GM23338 (cell line): ENCODE data around the gene CTNNA2. TPM values are rescaled to one million over a fixed set of nuclear protein-coding genes. Genes with fewer than 3 reads are reported as not detected.

Source experiments
- ATAC-seq: fragments of 200-7000 bp; cut with Tn5 transposase; 3 replicates; pipeline ENCODE4 v1.9.1; 2020
- DNase-seq: peaks from one replicate; pipeline ENCODE4 v3.0.0-alpha.2; 2015; ENCODE audit warnings: low spot score
- H2AFZ ChIP-seq: fragments of 200-600 bp; sonication (generic); 2 replicates; pipeline ENCODE4 v1.8.0; 2016; ENCODE audit warnings: antibody characterized with exemption, mild to moderate bottlenecking, moderate library complexity
- H3F3A ChIP-seq: fragments of 200-600 bp; sonication (generic); replicated peaks from 2 replicates; pipeline ENCODE4 v1.8.0; 2017; ENCODE audit warnings: antibody characterized with exemption, mixed run types, low read depth
- H3K27ac ChIP-seq: fragments of 200-600 bp; sonication (generic); 2 replicates; pipeline ENCODE4 v1.6.1; 2016; ENCODE audit warnings: low read depth
- H3K27me3 ChIP-seq: fragments of 200-600 bp; sonication (generic); 2 replicates; pipeline ENCODE4 v1.8.0; 2016; ENCODE audit warnings: mild to moderate bottlenecking, mixed run types, moderate library complexity; ENCODE audit not compliant: insufficient read depth
- H3K36me3 ChIP-seq: fragments of 200-600 bp; sonication (generic); 2 replicates; pipeline ENCODE4 v1.8.0; 2016; ENCODE audit warnings: mild to moderate bottlenecking; ENCODE audit not compliant: insufficient read depth
- H3K4me1 ChIP-seq: fragments of 200-600 bp; sonication (generic); 2 replicates; pipeline ENCODE4 v1.8.0; 2016; ENCODE audit warnings: mild to moderate bottlenecking, moderate library complexity; ENCODE audit not compliant: insufficient read depth
- H3K4me2 ChIP-seq: fragments of 200-600 bp; sonication (generic); 2 replicates; pipeline ENCODE4 v1.7.1; 2017; ENCODE audit warnings: mixed run types
- H3K4me3 ChIP-seq: fragments of 200-600 bp; sonication (generic); 2 replicates; pipeline ENCODE4 v1.6.1; 2016; ENCODE audit warnings: mixed run types
- H3K79me2 ChIP-seq: fragments of 200-600 bp; sonication (generic); replicated peaks from 2 replicates; pipeline ENCODE4 v1.8.0; 2017; ENCODE audit warnings: mild to moderate bottlenecking; ENCODE audit not compliant: insufficient read depth
- H3K9me2 ChIP-seq: fragments of 200-600 bp; sonication (generic); 2 replicates; pipeline ENCODE4 v1.8.0; 2017; ENCODE audit not compliant: insufficient read depth
- H4K20me1 ChIP-seq: fragments of 200-600 bp; sonication (generic); replicated peaks from 2 replicates; pipeline ENCODE4 v1.8.0; 2017; ENCODE audit warnings: mild to moderate bottlenecking; ENCODE audit not compliant: insufficient read depth
- H3K27ac Mint-ChIP-seq: 2 replicates; pipeline ENCODE4 v1.8.0; 2020; ENCODE audit warnings: inconsistent platforms, mild to moderate bottlenecking, moderate library complexity, mixed read lengths
- H3K27me3 Mint-ChIP-seq: 3 replicates; pipeline ENCODE4 v1.8.0; 2022; ENCODE audit warnings: low read depth, mild to moderate bottlenecking, moderate library complexity, mixed read lengths, inconsistent platforms; ENCODE audit not compliant: insufficient read depth, poor library complexity
- H3K36me3 Mint-ChIP-seq: 3 replicates; pipeline ENCODE4 v1.8.0; 2021; ENCODE audit warnings: low read depth, mild to moderate bottlenecking, inconsistent platforms, moderate library complexity, mixed read lengths
- H3K4me1 Mint-ChIP-seq: 3 replicates; pipeline ENCODE4 v1.8.0; 2020; ENCODE audit warnings: mild to moderate bottlenecking, inconsistent platforms, mixed read lengths
- H3K4me3 Mint-ChIP-seq: 3 replicates; pipeline ENCODE4 v1.8.0; 2021; ENCODE audit warnings: moderate library complexity, mild to moderate bottlenecking, inconsistent platforms, mixed read lengths
- H3K9me3 Mint-ChIP-seq: 3 replicates; pipeline ENCODE4 v1.8.0; 2020; ENCODE audit warnings: moderate library complexity, mild to moderate bottlenecking, inconsistent platforms, mixed read lengths
- CREB1 ChIP-seq: fragments of 250-450 bp; sonication (Bioruptor Pico); IDR thresholded peaks from 2 replicates; pipeline ENCODE4 v1.5.0; 2020; ENCODE audit warnings: low read depth, mild to moderate bottlenecking, moderate library complexity
- CTCF ChIP-seq, 2 experiments: fragments of 200-600 bp in 1 of 2; sonication (generic) in 1 of 2; conservative IDR thresholded peaks; 2 replicates each; pipeline versions ENCODE4 v1.5.1 to v1.6.1; 2016 to 2017; ENCODE audit warnings: antibody characterized with exemption in 2 of 2, low read depth in 2 of 2, mild to moderate bottlenecking in 2 of 2, moderate library complexity in 1 of 2
- EZH2 ChIP-seq: fragments of 200-600 bp; sonication (generic); IDR thresholded peaks from one replicate; pipeline ENCODE4 v1.8.0; 2017; ENCODE audit warnings: antibody characterized with exemption, mild to moderate bottlenecking, low read depth; ENCODE audit not compliant: unreplicated experiment
- EZH2phosphoT487 ChIP-seq: fragments of 200-600 bp; sonication (generic); IDR thresholded peaks from one replicate; pipeline ENCODE4 v1.8.1; 2018; ENCODE audit warnings: antibody characterized with exemption; ENCODE audit not compliant: unreplicated experiment
- JUNB ChIP-seq: IDR thresholded peaks from one replicate; pipeline ENCODE4 v1.6.1; 2016; ENCODE audit warnings: antibody characterized with exemption; ENCODE audit not compliant: unreplicated experiment
- NANOG ChIP-seq: IDR thresholded peaks from 2 replicates; pipeline ENCODE4 v1.6.1; 2016; ENCODE audit warnings: antibody characterized with exemption, borderline replicate concordance
- POLR2AphosphoS5 ChIP-seq: IDR thresholded peaks from 2 replicates; pipeline ENCODE4 v1.6.1; 2016; ENCODE audit warnings: antibody characterized with exemption, low read depth
- REST ChIP-seq: IDR thresholded peaks from one replicate; pipeline ENCODE4 v1.6.1; 2018; ENCODE audit warnings: antibody characterized with exemption; ENCODE audit not compliant: unreplicated experiment
- STAT1 ChIP-seq: IDR thresholded peaks from one replicate; pipeline ENCODE4 v1.6.1; 2016; ENCODE audit warnings: antibody characterized with exemption; ENCODE audit not compliant: unreplicated experiment
- ZNF331 ChIP-seq: fragments of 250-450 bp; sonication (Bioruptor Pico); IDR thresholded peaks from 2 replicates; pipeline ENCODE4 v1.5.0; 2020; ENCODE audit warnings: low read depth, mild to moderate bottlenecking, moderate library complexity
- polyA plus RNA-seq: library from polyadenylated mRNA; unstranded; fragments of >200 nt; fragmentation: Nextera tagmentation; extraction: Ambion mirVana; gene quantifications from 2 replicates; pipeline ENCODE4 v1.2.1, GENCODE V29; 2016
- total RNA-seq: library from RNA; depleted of rRNA; stranded (reverse); fragments of >200 nt; shearing (Covaris generic); gene quantifications from 2 replicates; pipeline ENCODE4 v1.2.3, GENCODE V29; 2014
- TF ChIP-seq, protein P1 (sequence below): IDR thresholded peaks from 2 replicates; pipeline ENCODE4 v1.6.1; 2016; ENCODE audit warnings: antibody characterized with exemption

Gene CTNNA2
- total and polyA plus RNA-seq, 2 experiments from 2014 or later: 6.4 to 15.6 TPM

DNA sequence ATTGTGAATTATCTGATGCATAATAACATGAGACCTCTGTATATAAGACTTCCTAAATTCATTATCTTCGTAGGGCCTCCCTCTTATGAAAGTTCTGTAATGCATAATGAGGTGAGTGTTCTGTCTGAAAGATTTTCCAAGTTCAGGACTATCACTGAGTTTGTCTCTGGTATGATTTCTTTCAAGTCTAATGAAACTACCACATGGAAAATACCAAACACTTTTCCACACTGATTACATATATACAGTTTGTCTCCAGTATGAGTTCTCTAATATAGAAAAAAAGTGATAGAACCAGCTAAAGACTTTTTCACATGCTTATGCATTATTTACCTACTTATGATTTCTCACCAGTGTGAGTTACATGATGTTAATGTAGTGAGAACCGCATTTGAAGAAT, 34.7 kb downstream of the CTNNA2 start:
- H3K27ac Mint-ChIP-seq: no peak overlapping the region
- H3K4me1 Mint-ChIP-seq: no peaks in the 10 kb centered on the region
- H3K9me3 Mint-ChIP-seq: peaks cover 86% of the 10 kb centered on the region

GRCh38 chr2:79552653-79553052, 39.8 kb downstream of the CTNNA2 start:
- H3F3A ChIP-seq: no peaks in the 10 kb centered on the region
- peaks cover 4% of the 10 kb centered on the region for H3K27me3 Mint-ChIP-seq
- H3K4me1 Mint-ChIP-seq: peaks cover 17% of the 10 kb centered on the region; the same call in 2 of the 3 replicates
- H3K27me3 ChIP-seq: no peaks in the 10 kb centered on the region
- no peaks in the 10 kb centered on the region for H3K79me2 ChIP-seq
- no peak overlapping the region for H2AFZ ChIP-seq
- no peak overlapping the region for H3K27ac ChIP-seq
- peaks cover 66% of the 10 kb centered on the region for H3K9me3 Mint-ChIP-seq
- H3K9me2 ChIP-seq: no peaks in the 10 kb centered on the region; the same call in 1 of the 2 replicates
- no peak for ATAC-seq
- H3K36me3 Mint-ChIP-seq: peaks cover 64% of the 10 kb centered on the region
- no peak overlapping the region for H3K27ac Mint-ChIP-seq
- H3K4me3 Mint-ChIP-seq: no peak overlapping the region
- no peak overlapping the region for H3K4me2 ChIP-seq
- H3K36me3 ChIP-seq: peaks cover 57% of the 10 kb centered on the region
- H3K4me3 ChIP-seq: no peak overlapping the region
- peak; percentile 56 for DNase-seq
- H3K4me1 ChIP-seq: peaks cover 30% of the 10 kb centered on the region
- H4K20me1 ChIP-seq: no peaks in the 10 kb centered on the region
- no peak for TF ChIP-seq POLR2AphosphoS5
- no peak for TF ChIP-seq CREB1 (CRISPR knock-in tag)
- TF ChIP-seq, protein P1, sequence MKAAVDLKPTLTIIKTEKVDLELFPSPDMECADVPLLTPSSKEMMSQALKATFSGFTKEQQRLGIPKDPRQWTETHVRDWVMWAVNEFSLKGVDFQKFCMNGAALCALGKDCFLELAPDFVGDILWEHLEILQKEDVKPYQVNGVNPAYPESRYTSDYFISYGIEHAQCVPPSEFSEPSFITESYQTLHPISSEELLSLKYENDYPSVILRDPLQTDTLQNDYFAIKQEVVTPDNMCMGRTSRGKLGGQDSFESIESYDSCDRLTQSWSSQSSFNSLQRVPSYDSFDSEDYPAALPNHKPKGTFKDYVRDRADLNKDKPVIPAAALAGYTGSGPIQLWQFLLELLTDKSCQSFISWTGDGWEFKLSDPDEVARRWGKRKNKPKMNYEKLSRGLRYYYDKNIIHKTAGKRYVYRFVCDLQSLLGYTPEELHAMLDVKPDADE: no peak
- no peak for TF ChIP-seq EZH2phosphoT487
- TF ChIP-seq STAT1: no peak
- TF ChIP-seq REST: no peak
- no peak for TF ChIP-seq NANOG
- no peak for TF ChIP-seq JUNB
- no peak for TF ChIP-seq ZNF331 (CRISPR knock-in tag)
- no peak for TF ChIP-seq EZH2
- TF ChIP-seq CTCF (conservative IDR thresholded peaks at IDR 0.05; ENCODE audit: low read depth in 2 of 2): no peak

More for the DNA sequence above, 34.7 kb downstream of the CTNNA2 start:
- H3K4me3 Mint-ChIP-seq: no peak overlapping the region
- no peak for TF ChIP-seq REST
- ATAC-seq (no peak), DNase-seq (no peak)
- H3K36me3 Mint-ChIP-seq: peaks cover 74% of the 10 kb centered on the region
- Histone ChIP-seq H3K79me2 (no peaks in the 10 kb centered on the region), H4K20me1 (no peaks in the 10 kb centered on the region), H3K27ac (no peak overlapping the region), H3K4me3 (no peak overlapping the region), H2AFZ (no peak overlapping the region), H3K4me1 (no peaks in the 10 kb centered on the region), H3K4me2 (no peak overlapping the region), H3K9me2 (peaks cover 6% of the 10 kb centered on the region; the same call in 1 of the 2 replicates), H3K27me3 (no peaks in the 10 kb centered on the region), H3F3A (no peaks in the 10 kb centered on the region), H3K36me3 (peaks cover 51% of the 10 kb centered on the region)
- H3K27me3 Mint-ChIP-seq: peaks cover 4% of the 10 kb centered on the region
